NOMO-1 treated with dmso at 0.1 percent for 144 hours (cell line): Measurements from ENCODE around the gene FAM3A.

Experiments used
- DNase-seq: peaks from one replicate; lab custom pipeline; 2025; ENCODE audit not compliant: unreplicated experiment; lab: John Stamatoyannopoulos, UW

The FAM3A gene

GRCh38 chrX:154463611-154464220 lies 52.3 kb downstream of the FAM3A start:
- DNase-seq: no peak

GRCh38 chrX:154462396-154462795 lies 53.6 kb downstream of the FAM3A start:
- no peak for DNase-seq

- no peak for DNase-seq
These were observed 55.7 kb downstream of the FAM3A start for GRCh38 chrX:154460326-154460725.

DNA sequence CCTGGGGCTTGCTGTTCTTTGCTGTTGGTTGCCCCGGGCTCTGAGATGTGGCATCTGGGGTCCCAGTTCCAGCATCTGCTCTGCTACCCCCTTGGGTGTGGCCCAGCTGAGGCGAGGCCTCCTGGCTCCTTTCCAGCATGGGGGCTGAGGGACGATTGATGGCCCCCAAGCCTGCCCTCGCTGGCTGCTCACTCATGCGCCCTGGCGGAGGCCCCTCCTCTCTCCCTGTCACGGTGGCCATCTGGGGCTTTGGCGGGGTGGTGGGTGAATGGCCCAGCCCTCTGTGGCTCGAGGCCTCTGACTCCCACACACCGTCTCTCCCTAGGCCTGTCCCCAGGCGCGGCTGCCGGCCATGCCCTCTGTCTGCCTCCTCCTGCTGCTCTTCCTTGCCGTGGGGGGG lies 56.2 kb downstream of the FAM3A start:
- no peak for DNase-seq

DNA sequence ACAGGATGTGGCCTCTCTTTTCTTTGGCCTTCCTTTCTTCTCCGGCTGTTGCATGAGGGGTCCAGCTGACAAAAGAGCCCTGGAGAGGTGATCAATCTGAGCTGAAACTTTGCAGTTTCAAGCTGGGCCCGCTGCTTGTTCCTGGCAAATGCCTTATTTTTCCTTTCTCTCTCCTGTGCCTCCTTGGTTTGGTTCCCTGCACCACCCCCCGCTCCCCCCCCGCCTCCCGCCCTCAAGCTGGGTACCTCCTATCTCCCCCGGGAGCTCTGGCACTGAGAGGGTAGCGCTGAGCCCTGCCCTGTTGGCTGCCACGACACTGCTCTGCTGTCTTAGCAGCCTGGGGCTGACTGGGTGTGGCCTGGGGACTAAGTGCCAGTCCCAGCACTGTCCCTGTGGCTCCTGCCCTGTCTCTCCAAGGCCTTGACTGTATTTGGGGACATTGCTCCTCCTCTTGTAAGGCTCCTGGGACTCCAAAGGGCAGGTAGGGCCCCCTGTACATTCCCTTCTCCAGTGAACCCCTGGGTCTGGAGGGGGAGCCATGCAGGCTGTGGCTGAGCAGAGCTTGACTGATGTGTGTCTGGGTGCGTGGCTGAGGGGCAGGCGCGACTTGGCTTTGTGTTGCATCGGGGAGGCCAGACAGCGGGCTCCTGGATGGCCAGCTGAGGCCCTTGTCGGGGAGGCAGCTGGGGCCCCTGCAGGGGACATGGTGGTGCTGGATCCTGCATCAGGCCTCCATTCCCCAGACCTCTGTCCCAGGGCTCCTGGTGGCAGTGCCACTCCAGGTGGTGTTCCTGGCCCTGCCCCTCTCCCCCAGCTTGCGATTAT lies 56.9 kb downstream of the FAM3A start:
- no peak for DNase-seq

- DNase-seq: no peak
These were observed 57.7 kb downstream of the FAM3A start, which contains the start of gene PLXNA3 for GRCh38 chrX:154458116-154458953. TSS of gene PLXNA3 (plus strand) at chrX:154458281. CDS start at chrX:154460184, 1,903 bp downstream.

- no peak for DNase-seq
These were observed 58.4 kb downstream of the FAM3A start for GRCh38 chrX:154457491-154458115.
